Activated naive CD8-positive, alpha-beta T cell treated with anti-CD3 and anti-CD28 coated beads for 36 hours (primary cell): ENCODE measurements around the gene CELSR2. TPM values are rescaled to one million over a fixed set of nuclear protein-coding genes. Genes with fewer than 3 reads are reported as not detected.

Experiments used
- DNase-seq: peaks from one replicate; pipeline ENCODE4 v3.0.0; 2021
- H3K27ac Mint-ChIP-seq: one replicate; pipeline ENCODE4 v1.8.0; 2022; ENCODE audit warnings: mild to moderate bottlenecking, moderate library complexity, mixed read lengths
- H3K27me3 Mint-ChIP-seq: one replicate; pipeline ENCODE4 v1.8.0; 2022; ENCODE audit warnings: mild to moderate bottlenecking, mixed read lengths
- H3K36me3 Mint-ChIP-seq: one replicate; pipeline ENCODE4 v1.8.0; 2021; ENCODE audit warnings: mild to moderate bottlenecking, mixed read lengths
- H3K4me1 Mint-ChIP-seq: one replicate; pipeline ENCODE4 v1.8.0; 2021; ENCODE audit warnings: mixed read lengths
- H3K4me3 Mint-ChIP-seq: one replicate; pipeline ENCODE4 v1.8.0; 2022; ENCODE audit warnings: mild to moderate bottlenecking, moderate library complexity, mixed read lengths
- H3K9me3 Mint-ChIP-seq: one replicate; pipeline ENCODE4 v1.8.0; 2022; ENCODE audit warnings: mixed read lengths
- total RNA-seq, 2 experiments: library from RNA; stranded (reverse); gene quantifications; one replicate each; pipeline ENCODE4 v1.2.3, GENCODE V29; 2021

CELSR2 gene
- total RNA-seq, 2 experiments from 2014 or later = 2.6 TPM

DNA sequence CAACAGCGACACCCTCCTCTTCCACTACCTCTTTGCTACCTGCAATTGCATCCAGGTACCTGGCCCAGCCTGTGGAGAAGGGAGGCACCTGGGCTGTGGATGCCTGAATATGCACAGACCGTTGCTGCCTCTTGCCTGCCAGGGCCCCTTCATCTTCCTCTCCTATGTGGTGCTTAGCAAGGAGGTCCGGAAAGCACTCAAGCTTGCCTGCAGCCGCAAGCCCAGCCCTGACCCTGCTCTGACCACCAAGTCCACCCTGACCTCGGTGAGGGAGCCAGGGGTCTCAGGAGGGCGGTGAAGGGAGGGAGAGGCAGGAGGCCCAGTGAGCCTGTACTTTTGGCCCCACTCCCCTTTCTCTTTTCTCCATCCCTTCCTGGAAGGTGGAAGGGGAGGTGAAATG, 22.1 kb downstream of the CELSR2 start:
- no peak for DNase-seq
- Mint-ChIP-seq H3K4me1 (peaks cover 3% of the 10 kb centered on the region), H3K27ac (no peak overlapping the region), H3K36me3 (no peaks in the 10 kb centered on the region), H3K9me3 (no peaks in the 10 kb centered on the region), H3K27me3 (no peaks in the 10 kb centered on the region), H3K4me3 (no peak overlapping the region)

DNA sequence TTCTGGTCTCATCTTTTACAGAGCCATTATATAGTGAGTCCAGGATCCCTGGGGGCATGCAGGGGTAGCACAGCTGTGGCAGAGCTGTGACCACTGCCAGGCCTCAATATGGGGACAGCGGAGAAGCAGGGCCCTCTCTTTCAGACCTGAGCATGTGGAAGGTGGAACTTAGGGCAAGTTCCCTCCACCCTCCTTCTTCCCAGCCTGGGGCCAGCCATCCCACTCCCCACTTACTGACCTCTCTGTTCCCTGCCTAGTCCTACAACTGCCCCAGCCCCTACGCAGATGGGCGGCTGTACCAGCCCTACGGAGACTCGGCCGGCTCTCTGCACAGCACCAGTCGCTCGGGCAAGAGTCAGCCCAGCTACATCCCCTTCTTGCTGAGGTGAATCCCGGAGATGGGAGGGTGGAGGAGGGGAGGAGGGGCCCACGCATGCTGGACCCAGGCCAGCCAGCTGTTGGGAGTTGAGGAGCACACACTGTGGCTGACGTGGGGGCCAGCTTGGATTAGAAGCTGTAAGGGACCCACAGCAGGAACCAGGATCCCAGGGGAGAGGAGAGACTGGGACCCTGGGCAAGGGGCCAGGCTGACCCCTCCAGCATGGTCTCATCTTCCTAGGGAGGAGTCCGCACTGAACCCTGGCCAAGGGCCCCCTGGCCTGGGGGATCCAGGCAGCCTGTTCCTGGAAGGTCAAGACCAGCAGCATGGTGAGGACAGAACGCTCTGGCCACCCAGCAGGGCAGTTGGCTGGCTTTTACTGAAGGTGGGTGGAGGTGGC, 22.9 kb downstream of the CELSR2 start:
- no peak overlapping the region for H3K27ac Mint-ChIP-seq

DNA sequence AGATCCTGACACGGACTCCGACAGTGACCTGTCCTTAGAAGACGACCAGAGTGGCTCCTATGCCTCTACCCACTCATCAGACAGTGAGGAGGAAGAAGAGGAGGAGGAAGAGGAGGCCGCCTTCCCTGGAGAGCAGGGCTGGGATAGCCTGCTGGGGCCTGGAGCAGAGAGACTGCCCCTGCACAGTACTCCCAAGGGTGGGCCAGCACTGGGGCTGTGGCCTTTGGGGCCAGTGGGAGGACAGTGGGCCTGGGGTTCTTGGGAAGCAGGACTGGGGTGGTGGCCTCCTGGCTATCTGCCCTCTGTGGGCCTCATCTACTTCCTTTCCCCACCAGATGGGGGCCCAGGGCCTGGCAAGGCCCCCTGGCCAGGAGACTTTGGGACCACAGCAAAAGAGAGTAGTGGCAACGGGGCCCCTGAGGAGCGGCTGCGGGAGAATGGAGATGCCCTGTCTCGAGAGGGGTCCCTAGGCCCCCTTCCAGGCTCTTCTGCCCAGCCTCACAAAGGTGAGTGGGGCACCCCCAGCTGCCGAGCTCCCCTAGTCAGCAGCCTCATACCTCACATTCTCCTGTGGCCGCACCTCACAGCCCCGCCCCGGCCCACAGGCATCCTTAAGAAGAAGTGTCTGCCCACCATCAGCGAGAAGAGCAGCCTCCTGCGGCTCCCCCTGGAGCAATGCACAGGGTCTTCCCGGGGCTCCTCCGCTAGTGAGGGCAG, 23.6 kb downstream of the CELSR2 start:
- no peaks in the 10 kb centered on the region for H3K27me3 Mint-ChIP-seq
- DNase-seq = no peak
- H3K4me3 Mint-ChIP-seq = no peak overlapping the region
- H3K4me1 Mint-ChIP-seq = peaks cover 7% of the 10 kb centered on the region
- no peaks in the 10 kb centered on the region for H3K36me3 Mint-ChIP-seq
- no peak overlapping the region for H3K27ac Mint-ChIP-seq
- no peaks in the 10 kb centered on the region for H3K9me3 Mint-ChIP-seq

More for the DNA sequence above, 22.9 kb downstream of the CELSR2 start:
- Mint-ChIP-seq H3K4me3 (no peak overlapping the region), H3K9me3 (no peaks in the 10 kb centered on the region), H3K27me3 (no peaks in the 10 kb centered on the region), H3K36me3 (no peaks in the 10 kb centered on the region), H3K4me1 (peaks cover 5% of the 10 kb centered on the region)
- DNase-seq = no peak

DNA sequence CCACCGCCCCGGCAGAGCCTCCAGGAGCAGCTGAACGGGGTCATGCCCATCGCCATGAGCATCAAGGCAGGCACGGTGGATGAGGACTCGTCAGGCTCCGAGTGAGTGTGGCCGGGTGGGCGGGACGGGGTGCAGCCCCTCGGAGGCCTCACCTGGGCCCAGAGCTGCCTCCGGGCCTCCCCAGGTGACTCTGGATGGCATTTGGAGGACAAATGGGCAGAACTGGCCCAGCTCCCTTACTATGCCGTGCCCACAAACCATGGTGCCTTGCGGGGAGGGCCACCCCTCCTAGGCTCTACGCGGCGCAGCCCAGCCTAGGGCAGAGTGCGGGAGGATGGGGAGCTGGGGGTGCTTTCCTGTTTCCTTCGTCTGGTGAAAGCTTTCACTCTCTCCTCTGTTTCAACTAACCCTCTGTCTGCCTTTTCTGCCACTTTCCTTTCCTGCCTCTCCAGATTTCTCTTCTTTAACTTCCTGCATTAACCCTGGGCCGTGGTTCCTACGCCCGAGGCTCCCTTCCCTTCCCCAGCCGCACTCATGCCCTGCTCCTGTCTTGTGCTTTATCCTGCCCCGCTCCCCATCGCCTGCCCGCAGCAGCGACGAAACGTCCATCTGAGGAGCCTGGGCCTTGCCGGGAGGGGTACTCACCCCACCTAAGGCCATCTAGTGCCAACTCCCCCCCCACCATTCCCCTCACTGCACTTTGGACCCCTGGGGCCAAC, 24.4 kb downstream of the CELSR2 start:
- H3K4me1 Mint-ChIP-seq = peaks cover 7% of the 10 kb centered on the region
- no peak overlapping the region for H3K4me3 Mint-ChIP-seq
- no peak overlapping the region for H3K27ac Mint-ChIP-seq
- no peaks in the 10 kb centered on the region for H3K9me3 Mint-ChIP-seq
- no peaks in the 10 kb centered on the region for H3K27me3 Mint-ChIP-seq
- no peak for DNase-seq
- no peaks in the 10 kb centered on the region for H3K36me3 Mint-ChIP-seq

DNA sequence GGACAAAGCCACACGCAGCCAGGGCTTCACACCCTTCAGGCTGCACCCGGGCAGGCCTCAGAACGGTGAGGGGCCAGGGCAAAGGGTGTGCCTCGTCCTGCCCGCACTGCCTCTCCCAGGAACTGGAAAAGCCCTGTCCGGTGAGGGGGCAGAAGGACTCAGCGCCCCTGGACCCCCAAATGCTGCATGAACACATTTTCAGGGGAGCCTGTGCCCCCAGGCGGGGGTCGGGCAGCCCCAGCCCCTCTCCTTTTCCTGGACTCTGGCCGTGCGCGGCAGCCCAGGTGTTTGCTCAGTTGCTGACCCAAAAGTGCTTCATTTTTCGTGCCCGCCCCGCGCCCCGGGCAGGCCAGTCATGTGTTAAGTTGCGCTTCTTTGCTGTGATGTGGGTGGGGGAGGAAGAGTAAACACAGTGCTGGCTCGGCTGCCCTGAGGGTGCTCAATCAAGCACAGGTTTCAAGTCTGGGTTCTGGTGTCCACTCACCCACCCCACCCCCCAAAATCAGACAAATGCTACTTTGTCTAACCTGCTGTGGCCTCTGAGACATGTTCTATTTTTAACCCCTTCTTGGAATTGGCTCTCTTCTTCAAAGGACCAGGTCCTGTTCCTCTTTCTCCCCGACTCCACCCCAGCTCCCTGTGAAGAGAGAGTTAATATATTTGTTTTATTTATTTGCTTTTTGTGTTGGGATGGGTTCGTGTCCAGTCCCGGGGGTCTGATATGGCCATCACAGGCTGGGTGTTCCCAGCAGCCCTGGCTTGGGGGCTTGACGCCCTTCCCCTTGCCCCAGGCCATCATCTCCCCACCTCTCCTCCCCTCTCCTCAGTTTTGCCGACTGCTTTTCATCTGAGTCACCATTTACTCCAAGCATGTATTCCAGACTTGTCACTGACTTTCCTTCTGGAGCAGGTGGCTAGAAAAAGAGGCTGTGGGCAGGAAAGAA, 25.5 kb downstream of the CELSR2 start:
- H3K27me3 Mint-ChIP-seq = no peaks in the 10 kb centered on the region
- H3K36me3 Mint-ChIP-seq = no peaks in the 10 kb centered on the region
- no peak overlapping the region for H3K4me3 Mint-ChIP-seq
- H3K27ac Mint-ChIP-seq = no peak overlapping the region
- DNase-seq = no peak
- no peaks in the 10 kb centered on the region for H3K9me3 Mint-ChIP-seq
- peaks cover 7% of the 10 kb centered on the region for H3K4me1 Mint-ChIP-seq

DNA sequence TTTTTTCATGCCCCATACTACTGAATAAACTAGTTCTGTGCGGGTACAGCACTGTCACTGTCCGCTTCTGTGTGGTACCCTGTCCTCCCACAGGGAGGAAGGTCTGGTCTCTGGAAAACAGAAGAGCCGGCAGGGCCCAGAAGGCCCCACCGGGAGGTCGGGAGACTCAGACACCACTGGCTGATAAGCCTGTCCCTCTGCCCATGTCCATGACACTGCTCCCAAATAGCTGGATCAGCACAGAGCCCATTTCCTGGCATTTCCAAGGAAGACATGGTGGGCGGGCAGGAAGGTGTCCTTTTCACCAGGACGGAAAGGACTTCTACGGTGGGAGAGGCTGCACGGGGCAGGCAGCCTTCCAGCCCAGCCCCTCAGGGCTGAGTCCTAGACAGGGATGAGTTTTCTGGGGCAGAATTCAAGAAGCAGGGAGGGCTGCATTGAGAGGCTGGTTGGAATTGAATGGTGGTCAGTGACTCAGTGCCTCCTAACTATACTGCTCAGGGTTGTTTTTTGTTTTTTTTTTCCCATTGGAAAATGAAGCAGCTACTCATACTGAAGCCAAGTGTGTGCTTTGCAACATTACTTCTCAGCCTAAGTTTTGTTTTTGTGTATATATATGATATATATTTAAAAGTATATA, 26.5 kb downstream of the CELSR2 start:
- H3K36me3 Mint-ChIP-seq = no peaks in the 10 kb centered on the region
- DNase-seq = no peak

DNA sequence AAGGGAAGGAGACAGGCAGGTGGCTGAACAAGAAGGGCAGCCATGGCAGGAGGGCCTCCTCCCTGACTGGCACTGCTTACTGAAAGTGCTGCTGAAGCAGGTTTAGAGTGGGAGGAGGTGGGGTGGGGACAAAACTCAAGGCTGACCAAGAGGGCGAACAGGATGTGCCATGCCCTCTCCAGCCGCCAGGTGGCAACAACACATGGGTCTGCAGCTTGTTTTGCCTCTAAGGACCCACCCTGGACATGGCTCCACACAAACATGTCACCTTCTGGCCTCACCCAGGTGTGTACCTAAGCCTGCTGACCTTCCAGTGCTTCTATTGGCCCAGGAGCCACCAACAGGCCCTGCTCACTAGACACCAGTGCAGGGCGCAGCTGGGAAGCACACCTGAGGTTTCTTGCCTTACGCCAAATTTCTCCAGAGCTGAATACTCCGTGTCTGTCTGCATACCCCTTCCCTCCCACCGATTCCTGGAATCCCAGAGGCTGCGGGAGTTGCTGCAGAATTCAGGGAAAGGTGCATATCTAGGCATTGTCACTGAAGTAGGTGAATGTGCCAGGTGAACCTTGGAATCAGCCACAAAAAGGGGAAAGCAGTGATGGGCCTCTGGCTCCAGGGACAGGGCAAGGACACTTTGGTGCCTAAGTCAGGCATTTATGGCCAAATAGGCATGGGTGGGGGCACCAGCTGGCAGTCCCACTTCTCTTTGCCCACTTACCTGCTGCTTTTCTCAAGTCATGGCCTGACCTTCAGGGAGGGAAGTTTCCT, 28.3 kb downstream of the CELSR2 start:
- peak; percentile 63 for DNase-seq
- H3K36me3 Mint-ChIP-seq = no peaks in the 10 kb centered on the region
- H3K9me3 Mint-ChIP-seq = no peaks in the 10 kb centered on the region
- H3K27ac Mint-ChIP-seq = no peak overlapping the region
- no peak overlapping the region for H3K4me3 Mint-ChIP-seq
- H3K4me1 Mint-ChIP-seq = peaks cover 12% of the 10 kb centered on the region
- no peaks in the 10 kb centered on the region for H3K27me3 Mint-ChIP-seq

More for the DNA sequence above, 26.5 kb downstream of the CELSR2 start:
- Mint-ChIP-seq H3K27me3 (no peaks in the 10 kb centered on the region), H3K4me3 (no peak overlapping the region), H3K27ac (no peak overlapping the region), H3K4me1 (peaks cover 7% of the 10 kb centered on the region), H3K9me3 (no peaks in the 10 kb centered on the region)

DNA sequence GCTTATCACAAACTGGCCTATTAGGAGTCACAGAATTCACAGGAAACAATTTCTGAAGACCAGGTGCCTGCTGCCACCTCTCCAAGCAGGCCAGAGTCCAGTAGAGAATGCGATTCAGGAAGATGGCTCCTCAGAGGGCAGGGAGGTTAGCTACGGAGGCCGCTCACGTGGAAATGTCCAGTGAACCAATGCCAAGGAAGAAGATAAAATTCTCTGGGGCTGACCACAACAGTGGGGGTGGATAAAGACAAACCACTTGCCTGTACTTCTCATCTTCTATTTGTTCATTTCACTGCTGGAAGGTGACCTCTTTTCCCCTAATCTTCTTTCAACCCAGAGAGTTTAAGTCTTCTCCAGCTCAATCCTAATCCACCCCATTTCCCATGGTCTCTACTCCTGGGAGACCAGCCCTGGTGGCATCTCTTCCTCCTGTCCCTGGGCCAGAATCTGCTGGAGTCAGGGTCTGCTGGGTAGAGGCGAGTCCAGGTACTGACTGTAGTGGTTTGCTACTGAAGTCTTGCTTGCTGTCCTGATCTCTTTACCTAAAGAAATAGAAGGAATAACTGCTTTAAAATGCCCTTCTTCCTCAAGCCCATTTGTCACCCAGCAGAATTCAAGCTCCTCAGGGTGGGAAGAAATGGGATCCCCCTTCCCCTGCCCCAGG, 30.4 kb downstream of the CELSR2 start:
- Mint-ChIP-seq H3K4me3 (no peak overlapping the region), H3K36me3 (peaks cover 1% of the 10 kb centered on the region), H3K27me3 (no peaks in the 10 kb centered on the region), H3K4me1 (peaks cover 17% of the 10 kb centered on the region), H3K27ac (no peak overlapping the region), H3K9me3 (no peaks in the 10 kb centered on the region)
- no peak for DNase-seq

DNA sequence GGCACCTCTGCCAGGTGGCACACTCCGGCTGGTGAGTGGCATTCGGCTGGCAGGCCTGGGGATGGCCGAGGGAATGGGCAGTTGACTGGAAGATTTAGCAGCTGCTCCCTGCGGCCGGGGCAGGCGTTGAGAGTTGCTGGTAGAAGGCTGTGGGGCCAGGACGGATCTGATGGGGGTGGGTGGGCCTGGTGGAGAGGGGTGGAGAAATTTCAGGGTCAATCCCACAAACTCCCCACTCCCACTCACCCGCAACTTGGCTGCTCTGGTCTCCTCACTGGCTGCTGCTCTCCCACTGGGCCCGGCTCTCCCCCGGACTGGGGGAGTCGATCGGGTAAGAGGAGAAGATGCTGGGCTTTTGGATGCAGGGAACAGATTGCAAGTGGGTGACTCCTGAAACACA, 31.5 kb downstream of the CELSR2 start:
- H3K27me3 Mint-ChIP-seq = no peaks in the 10 kb centered on the region
- no peak overlapping the region for H3K27ac Mint-ChIP-seq
- H3K9me3 Mint-ChIP-seq = no peaks in the 10 kb centered on the region
- peaks cover 1% of the 10 kb centered on the region for H3K36me3 Mint-ChIP-seq
- peaks cover 17% of the 10 kb centered on the region for H3K4me1 Mint-ChIP-seq
- H3K4me3 Mint-ChIP-seq = no peak overlapping the region
- DNase-seq = no peak

DNA sequence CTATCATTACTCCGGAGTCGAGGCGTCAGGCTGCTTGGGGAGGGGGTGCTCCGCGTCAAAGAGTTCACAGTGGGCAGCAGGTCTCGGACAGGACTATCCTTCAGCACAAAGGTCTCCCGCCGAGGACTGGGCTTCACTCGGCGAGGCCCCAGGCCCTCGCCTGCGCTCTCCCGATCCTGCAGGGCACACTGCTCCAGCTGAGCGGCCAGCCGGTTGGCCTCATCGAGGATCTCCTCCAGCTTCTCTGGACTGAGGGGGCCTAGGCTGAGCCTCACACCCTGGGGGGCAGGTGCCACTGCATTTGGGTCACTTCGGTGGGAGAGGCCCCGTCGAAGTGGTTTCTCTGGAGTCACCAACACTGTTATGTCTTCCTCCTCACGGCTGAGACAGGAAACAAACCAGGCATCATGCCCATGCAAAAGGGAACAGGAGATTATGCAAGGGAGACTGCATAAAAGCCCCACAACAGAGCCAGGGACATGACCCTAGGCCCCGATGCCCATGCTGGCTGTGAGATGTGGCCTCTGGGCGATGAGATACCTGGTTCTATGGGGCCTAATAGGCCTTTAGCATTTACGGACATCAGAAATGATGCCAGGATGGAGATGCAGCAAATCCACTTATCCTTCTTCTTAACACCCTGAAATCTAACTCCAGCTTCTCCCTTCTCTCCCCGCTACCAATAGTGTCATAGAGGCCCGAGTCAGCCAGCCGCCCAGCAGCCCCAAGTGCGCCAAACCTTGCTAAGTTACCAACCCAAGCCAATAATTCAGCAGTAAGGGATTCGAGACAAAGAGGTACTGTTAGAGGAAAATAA, 32.5 kb downstream of the CELSR2 start:
- no peaks in the 10 kb centered on the region for H3K9me3 Mint-ChIP-seq

DNA sequence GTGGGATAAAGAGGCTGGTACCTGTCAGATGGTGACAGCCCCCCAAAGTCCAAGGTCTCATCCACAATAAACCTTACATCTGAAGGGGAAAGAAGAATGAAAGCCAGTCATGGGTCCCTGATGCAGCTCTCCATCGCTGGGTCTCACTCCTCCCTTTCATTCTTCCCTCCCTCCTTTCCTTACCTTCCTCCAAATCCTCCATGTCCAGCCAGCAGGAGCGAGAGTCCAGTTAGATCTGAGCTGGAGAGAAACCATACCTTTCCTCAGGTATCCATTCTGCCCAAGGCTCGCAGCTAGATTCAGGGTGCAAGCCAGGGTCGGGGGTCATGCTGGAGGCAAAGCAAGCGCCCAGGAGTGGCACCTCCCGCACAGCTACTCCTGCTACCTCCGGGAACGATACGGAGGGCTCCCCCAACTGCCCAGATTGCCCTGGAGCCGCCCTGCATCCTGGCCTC, 33.2 kb downstream of the CELSR2 start:
- DNase-seq = no peak
- Mint-ChIP-seq H3K4me3 (peak overlapping the region; percentile 100), H3K4me1 (peaks cover 13% of the 10 kb centered on the region), H3K9me3 (no peaks in the 10 kb centered on the region), H3K36me3 (peaks cover 1% of the 10 kb centered on the region), H3K27ac (peak overlapping the region; percentile 93), H3K27me3 (no peaks in the 10 kb centered on the region)

More for the DNA sequence above, 32.5 kb downstream of the CELSR2 start:
- no peak overlapping the region for H3K27ac Mint-ChIP-seq
- H3K36me3 Mint-ChIP-seq = peaks cover 1% of the 10 kb centered on the region
- DNase-seq = no peak
- H3K27me3 Mint-ChIP-seq = no peaks in the 10 kb centered on the region
- H3K4me3 Mint-ChIP-seq = peak overlapping the region; percentile 100
- peaks cover 17% of the 10 kb centered on the region for H3K4me1 Mint-ChIP-seq

DNA sequence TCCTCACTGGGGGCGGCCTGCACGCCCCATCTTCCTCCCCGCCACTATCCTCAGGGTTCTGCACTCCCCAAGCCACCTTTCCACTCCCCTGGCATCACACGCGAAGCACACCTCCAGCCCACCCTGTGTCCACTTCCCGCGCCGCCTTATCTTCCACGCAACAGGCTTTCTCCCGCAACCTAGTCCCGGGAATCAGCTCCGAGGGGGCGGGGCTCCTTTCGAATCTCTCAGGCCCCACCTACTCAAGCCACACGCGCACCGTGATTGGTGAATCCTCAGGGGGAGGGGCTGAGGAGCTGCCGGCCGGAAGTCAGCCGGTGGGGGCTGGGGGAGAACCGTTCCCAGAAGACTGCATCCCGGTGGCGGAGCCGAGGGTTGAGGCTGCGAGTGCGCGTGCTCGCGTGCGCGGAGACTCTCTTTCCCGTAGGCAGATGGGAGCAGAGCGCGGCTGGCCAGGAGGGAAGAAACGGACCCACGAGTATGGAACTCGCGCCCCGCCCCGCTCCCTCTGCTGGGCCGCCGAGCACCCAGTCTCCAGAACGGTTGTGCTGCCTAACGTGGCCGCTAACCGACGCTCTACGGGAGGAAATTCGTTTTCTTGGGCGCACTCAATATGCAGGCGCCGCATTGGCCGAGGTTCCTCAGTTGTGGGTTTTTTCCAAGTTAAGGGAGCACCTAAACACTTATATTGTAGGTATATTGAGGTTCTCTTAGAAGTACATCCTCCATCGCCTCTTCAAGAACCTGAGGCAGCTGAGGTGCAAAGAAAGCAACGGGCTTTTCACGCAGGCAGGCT, 33.8 kb downstream of the CELSR2 start, which contains the start of gene PSRC1:
Gene PSRC1 (minus strand): TSS at position 194 of the 796 bp plus-strand sequence.
- no peaks in the 10 kb centered on the region for H3K27me3 Mint-ChIP-seq
- peaks cover 1% of the 10 kb centered on the region for H3K36me3 Mint-ChIP-seq
- peak within 1 kb of the TSS; percentile 93 for H3K27ac Mint-ChIP-seq
- peak within 1 kb of the TSS; percentile 100 for H3K4me3 Mint-ChIP-seq
- DNase-seq = peak; percentile 89
- peaks cover 13% of the 10 kb centered on the region for H3K4me1 Mint-ChIP-seq
- no peaks in the 10 kb centered on the region for H3K9me3 Mint-ChIP-seq
